HCT116 (cell line): ENCODE results near the gene HMX3.

Source experiments
- EZH2 ChIP-seq: fragments of 200-600 bp; sonication (generic); IDR thresholded peaks from 2 replicates; pipeline ENCODE4 v1.6.1; 2017; ENCODE audit warnings: antibody characterized with exemption, mixed run types
- POLR2A ChIP-seq: IDR thresholded peaks from 2 replicates; pipeline ENCODE4 v1.7.0; 2011; ENCODE audit warnings: borderline replicate concordance; ENCODE audit not compliant: insufficient read depth, insufficient read length; ENCODE audit errors: extremely low read depth
- POLR2AphosphoS5 ChIP-seq: IDR thresholded peaks from 2 replicates; pipeline ENCODE4 v1.6.1; 2011; ENCODE audit warnings: mild to moderate bottlenecking, low read depth, low read length, moderate library complexity
- YY1 ChIP-seq: IDR thresholded peaks from 2 replicates; pipeline ENCODE4 v1.6.1; 2011; ENCODE audit warnings: low read length, low read depth, moderate library complexity, mild to moderate bottlenecking; ENCODE audit not compliant: insufficient replicate concordance; ENCODE audit errors: extremely low read depth
- ZFX ChIP-seq: fragments of 450-650 bp; IDR thresholded peaks from 2 replicates; pipeline ENCODE4 v1.6.1; 2017
- TF ChIP-seq, protein P1 (sequence below), 3 experiments: fragments of 200-600 bp in 1 of 3; sonication (generic) in 1 of 3; IDR thresholded peaks in 2 of 3; conservative IDR thresholded peaks in 1 of 3; 2 replicates each; pipeline ENCODE4 v1.5.1; 2012 to 2017; ENCODE audit warnings: low read depth in 2 of 3, low read length in 2 of 3, antibody characterized with exemption in 1 of 3, borderline replicate concordance in 1 of 3, control low read depth in 1 of 3, mild to moderate bottlenecking in 1 of 3, mixed read lengths in 1 of 3, mixed run types in 1 of 3, moderate library complexity in 1 of 3; ENCODE audit not compliant: insufficient read depth in 1 of 3

DNA sequence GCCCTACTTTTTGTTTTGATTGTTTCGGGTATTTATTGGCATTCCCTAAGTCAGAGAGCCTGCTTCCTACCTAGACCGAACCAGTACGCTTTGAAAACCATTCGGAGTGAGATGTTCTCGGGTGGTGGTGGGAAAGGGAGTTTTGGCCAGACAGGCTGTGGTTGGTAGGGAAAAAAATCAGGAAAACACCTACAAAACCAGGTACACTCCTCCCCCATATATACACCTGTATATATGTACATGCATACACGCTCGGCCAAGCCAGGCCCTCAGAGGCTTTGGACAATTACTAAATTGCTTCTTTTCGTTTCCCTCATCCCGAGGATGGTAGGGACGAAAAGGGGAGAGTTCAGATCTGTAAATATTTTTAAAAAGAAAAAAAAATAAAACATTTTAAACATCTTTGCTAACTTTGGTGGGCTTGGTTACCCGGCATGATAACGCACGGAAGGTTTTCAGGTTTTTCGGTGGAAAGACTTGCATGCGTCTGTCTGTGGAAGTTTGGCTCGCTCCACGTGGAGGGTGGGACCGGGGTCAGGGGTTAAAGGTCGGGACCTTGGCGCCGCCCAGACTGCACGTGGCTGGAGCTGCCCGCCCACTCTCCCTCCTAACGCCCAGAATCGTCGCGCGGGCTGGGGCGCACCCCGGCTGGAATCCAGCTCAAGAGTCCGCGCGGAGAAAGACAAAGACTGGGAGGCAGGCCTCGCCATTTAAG is 14.7 kb downstream of the HMX3 start:
- TF ChIP-seq, protein P1, sequence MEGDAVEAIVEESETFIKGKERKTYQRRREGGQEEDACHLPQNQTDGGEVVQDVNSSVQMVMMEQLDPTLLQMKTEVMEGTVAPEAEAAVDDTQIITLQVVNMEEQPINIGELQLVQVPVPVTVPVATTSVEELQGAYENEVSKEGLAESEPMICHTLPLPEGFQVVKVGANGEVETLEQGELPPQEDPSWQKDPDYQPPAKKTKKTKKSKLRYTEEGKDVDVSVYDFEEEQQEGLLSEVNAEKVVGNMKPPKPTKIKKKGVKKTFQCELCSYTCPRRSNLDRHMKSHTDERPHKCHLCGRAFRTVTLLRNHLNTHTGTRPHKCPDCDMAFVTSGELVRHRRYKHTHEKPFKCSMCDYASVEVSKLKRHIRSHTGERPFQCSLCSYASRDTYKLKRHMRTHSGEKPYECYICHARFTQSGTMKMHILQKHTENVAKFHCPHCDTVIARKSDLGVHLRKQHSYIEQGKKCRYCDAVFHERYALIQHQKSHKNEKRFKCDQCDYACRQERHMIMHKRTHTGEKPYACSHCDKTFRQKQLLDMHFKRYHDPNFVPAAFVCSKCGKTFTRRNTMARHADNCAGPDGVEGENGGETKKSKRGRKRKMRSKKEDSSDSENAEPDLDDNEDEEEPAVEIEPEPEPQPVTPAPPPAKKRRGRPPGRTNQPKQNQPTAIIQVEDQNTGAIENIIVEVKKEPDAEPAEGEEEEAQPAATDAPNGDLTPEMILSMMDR (IDR thresholded peaks at IDR 0.05 in 2 of 3, conservative IDR thresholded peaks at IDR 0.05 in 1 of 3; ENCODE audit: borderline replicate concordance in 1 of 3, insufficient read depth in 1 of 3, low read depth in 2 of 3, low read length in 2 of 3), result no peak
- TF ChIP-seq ZFX (no peak), POLR2AphosphoS5 (no peak), POLR2A (no peak), EZH2 (no peak), YY1 (no peak)
